ENCODE results near the gene WDR46.
"Not testable (repeated sequence)": the region's sequence is repeated elsewhere in the genome, so short reads cannot be mapped to it uniquely, and the experiment has no call there.

The WDR46 gene

GRCh38 chr6:33276864-33277662, 12.0 kb downstream of the WDR46 start, which contains the start of gene B3GALT4:
Gene B3GALT4, plus strand, starts transcription at chr6:33277123. Its CDS starts 297 bp downstream, at chr6:33277420.
- peak within 1 kb of the TSS; percentile 52 for H3K4me3 ChIP-seq (ENCODE audit: low read length)
- no peak for DNase-seq (ENCODE audit: low read depth)
- TF ChIP-seq, protein P1, sequence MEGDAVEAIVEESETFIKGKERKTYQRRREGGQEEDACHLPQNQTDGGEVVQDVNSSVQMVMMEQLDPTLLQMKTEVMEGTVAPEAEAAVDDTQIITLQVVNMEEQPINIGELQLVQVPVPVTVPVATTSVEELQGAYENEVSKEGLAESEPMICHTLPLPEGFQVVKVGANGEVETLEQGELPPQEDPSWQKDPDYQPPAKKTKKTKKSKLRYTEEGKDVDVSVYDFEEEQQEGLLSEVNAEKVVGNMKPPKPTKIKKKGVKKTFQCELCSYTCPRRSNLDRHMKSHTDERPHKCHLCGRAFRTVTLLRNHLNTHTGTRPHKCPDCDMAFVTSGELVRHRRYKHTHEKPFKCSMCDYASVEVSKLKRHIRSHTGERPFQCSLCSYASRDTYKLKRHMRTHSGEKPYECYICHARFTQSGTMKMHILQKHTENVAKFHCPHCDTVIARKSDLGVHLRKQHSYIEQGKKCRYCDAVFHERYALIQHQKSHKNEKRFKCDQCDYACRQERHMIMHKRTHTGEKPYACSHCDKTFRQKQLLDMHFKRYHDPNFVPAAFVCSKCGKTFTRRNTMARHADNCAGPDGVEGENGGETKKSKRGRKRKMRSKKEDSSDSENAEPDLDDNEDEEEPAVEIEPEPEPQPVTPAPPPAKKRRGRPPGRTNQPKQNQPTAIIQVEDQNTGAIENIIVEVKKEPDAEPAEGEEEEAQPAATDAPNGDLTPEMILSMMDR (conservative IDR thresholded peaks at IDR 0.05; ENCODE audit: low read depth, low read length), result peak; percentile 51

- DNase-seq (ENCODE audit: low read depth), result no peak
- H3K4me3 ChIP-seq (ENCODE audit: low read length), result peak overlapping the region; percentile 52
- TF ChIP-seq, protein P1 (conservative IDR thresholded peaks at IDR 0.05; ENCODE audit: low read depth, low read length), result no peak
Measured at GRCh38 chr6:33276581-33276863, 12.5 kb downstream of the WDR46 start.

- H3K4me3 ChIP-seq (ENCODE audit: low read length), result peak overlapping the region; percentile 52
Measured at GRCh38 chr6:33275795-33276580, 13.1 kb downstream of the WDR46 start.

GRCh38 chr6:33273924-33274902, 14.8 kb downstream of the WDR46 start:
- H3K4me3 ChIP-seq (ENCODE audit: low read length), result peak overlapping the region; percentile 85
- TF ChIP-seq, protein P1 (conservative IDR thresholded peaks at IDR 0.05; ENCODE audit: low read depth, low read length), result no peak
- DNase-seq (ENCODE audit: low read depth), result no peak

More at GRCh38 chr6:33275795-33276580, 13.1 kb downstream of the WDR46 start:
- not testable (repeated sequence) for DNase-seq (ENCODE audit: low read depth)

GRCh38 chr6:33273129-33273923, 15.7 kb downstream of the WDR46 start:
- DNase-seq (ENCODE audit: low read depth), result no peak
- peak overlapping the region; percentile 85 for H3K4me3 ChIP-seq (ENCODE audit: low read length)
- TF ChIP-seq, protein P1 (conservative IDR thresholded peaks at IDR 0.05; ENCODE audit: low read depth, low read length), result no peak

DNA sequence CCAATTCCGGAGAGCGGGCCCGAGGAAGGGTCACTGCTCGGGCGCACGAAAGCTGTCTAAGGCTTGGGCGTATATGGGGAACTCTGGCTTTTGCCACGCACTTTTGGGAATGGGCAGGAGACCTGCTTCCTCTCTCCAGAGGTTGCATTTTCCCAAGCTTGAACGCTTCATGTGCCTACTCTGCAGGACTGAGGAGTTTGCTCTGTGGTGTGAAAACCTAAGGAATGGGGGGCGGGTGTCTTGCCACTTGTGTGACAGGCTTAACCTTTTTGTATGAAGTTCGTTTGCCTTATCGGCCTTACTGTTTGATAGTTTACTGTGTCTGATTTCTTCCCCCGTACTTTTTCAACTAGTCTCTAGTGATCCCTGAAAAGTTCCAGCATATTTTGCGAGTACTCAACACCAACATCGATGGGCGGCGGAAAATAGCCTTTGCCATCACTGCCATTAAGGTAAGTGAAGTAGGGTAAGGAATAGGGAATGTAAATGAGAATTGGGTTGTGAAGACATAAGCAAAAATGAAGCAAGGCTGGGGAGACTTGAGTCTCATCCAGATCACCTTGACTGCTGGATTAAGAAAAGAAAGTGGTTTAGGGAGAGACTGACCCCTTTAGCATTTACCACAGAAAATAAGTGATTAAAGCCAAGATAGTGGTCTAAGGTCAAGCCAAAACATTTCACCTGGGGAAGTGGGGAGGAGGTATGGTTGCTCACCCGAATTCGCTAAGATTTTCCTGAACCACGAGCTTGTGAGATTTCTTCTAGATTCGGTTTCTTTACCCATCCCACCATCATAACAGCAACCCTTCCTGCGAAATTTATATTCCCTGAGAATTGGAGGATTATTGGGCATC, 16.5 kb downstream of the WDR46 start:
- DNase-seq (ENCODE audit: low read depth), result no peak
- TF ChIP-seq, protein P1 (conservative IDR thresholded peaks at IDR 0.05; ENCODE audit: low read depth, low read length), result no peak
- peak overlapping the region; percentile 85 for H3K4me3 ChIP-seq (ENCODE audit: low read length)

Measured in retinal pigment epithelial cell (primary cell).